Kidney capillary endothelial cell (primary cell): ENCODE results near the gene RFX1.

Experiments
- DNase-seq: peaks from one replicate; pipeline ENCODE4 v3.0.0-alpha.2; 2018; ENCODE audit warnings: low spot score

RFX1 gene

DNA sequence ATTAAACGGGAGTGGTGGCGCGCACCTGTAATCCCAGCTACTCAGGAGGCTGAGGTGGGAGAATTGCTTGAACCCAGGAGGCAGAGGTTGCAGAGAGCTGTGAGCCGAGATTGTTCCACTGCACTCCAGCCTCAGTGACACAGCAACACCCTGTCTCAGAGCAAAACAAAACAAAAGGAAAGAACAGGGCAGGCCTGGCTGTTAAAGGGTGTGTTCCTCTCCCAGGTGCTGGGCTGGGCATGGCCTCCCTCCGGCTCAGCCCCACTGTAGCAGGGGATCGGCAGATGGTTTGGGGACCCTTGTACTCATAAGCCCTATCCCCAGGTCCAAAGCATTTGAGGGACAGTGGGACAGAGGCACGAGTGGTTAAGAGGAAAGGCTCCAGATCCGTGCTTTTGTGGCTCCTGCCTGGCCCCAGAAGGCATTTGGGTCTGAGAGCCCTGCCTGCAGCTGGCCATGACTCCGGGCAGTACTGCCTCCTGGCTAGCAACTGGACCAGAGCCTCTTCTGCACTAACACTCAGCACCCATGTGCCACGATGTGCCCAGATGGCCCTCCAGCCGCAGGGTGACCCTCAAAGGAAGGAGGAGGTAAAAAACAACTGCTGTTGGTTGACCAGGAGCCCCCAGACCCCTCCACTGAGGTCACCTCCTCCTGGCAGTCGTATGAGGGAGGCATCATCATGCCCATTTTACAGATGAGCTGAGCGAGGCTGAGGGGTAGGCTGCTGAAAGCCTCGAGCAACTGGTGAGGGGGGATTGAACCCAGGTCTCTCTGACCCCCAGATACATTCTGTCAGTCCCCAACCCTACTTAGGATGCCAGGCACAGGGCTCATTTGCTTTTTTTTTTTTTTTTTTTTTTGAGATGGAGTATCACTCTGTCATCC lies 10.0 kb downstream of the RFX1 start:
- no peak for DNase-seq

GRCh38 chr19:13995017-13995728 lies 10.9 kb downstream of the RFX1 start:
- no peak for DNase-seq

- no peak for DNase-seq
Measured at GRCh38 chr19:13993590-13994300, 12.4 kb downstream of the RFX1 start.

- DNase-seq: no peak
Measured at GRCh38 chr19:13992025-13992424, 14.1 kb downstream of the RFX1 start.

DNA sequence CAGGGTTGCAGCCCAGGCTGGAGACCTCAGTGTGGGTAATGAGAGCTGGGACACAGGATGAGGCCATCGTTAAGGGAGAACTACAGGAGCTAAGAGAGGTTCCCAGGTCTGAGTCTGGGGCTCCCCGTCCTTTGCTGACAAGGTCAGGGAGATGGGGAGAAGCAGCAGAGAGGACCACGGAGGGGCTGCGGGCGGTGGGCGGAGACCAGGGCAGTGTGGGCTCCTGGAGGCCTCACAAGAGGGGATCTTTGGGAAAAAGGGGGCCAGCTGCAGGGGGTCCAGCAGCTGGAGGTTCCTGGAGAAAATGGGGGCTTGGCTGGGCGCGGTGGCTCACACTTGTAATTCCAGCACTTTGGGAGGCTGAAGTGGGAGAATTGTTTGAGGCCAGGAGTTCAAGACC lies 16.0 kb downstream of the RFX1 start:
- DNase-seq: no peak

DNA sequence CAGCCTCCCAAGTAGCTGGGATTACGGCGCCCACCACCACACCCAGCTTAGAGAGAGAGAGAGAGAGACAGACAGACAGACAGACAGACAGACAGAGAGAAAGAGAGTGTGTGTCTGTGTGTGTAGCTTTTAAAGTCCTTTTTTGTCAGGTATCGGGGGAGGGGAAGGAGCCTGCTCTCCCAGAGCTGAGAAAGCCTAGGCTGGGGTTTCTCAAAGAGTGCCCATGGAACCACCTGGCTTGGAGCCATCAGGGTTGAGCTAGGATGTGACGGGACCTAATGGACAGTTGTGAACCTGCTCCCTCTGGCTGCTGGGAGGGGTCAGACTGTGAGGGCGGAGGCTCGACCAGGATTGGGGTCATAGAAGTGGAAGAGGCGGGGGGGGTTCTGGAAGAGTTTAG lies 16.6 kb downstream of the RFX1 start:
- DNase-seq: no peak

GRCh38 chr19:13987101-13987890 lies 18.8 kb downstream of the RFX1 start:
- no peak for DNase-seq

DNA sequence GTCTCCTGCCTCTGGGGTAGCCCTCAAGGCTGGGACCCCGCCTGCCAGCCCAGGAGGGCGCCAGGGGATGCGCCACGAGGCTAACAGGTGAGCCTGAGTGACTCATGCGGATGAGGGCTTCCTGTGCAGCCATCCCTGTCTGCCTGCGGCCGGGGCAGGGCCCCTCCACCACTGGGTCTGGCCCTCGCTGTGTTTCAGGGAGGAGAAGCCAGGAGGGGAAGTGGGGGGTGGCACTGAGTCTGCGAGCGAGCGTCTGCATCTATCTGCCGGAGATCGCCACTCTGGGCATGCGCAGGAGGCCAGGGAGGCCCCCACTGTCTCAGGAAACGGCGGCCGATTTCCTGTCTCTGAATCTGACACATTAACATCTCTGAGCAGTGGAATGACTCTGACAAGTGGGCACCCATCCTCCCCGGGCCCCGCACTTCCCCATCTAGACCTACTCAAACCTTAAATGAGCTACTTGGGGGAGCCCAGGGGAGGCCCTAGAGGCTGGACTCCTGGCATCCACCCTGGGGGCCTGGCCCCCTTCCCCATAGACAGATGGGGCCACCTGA lies 19.7 kb downstream of the RFX1 start:
- DNase-seq: peak; percentile 98

GRCh38 chr19:13985771-13986347 lies 20.3 kb downstream of the RFX1 start:
- no peak for DNase-seq

GRCh38 chr19:13984875-13985741 lies 21.0 kb downstream of the RFX1 start:
- no peak for DNase-seq

DNA sequence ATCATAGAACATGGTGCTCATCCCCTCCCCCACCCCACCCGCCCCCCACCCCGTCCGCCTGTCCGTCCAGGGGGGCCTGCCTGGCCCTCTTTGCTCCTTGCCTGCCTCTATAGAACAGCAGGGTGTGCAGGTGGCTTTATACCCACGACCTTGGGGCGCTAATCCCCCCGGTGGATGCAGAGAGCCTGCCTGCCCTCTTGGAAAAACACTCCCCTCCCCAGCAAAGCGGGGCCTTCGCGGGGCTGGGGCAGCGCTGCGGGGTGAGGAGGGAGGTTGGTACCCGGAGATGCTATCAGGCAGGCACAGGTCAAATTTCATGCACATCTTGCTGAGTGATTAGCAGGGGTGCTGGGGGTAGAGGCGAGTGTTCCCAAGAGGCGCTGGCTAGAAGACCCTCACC lies 21.9 kb downstream of the RFX1 start:
- no peak for DNase-seq

DNA sequence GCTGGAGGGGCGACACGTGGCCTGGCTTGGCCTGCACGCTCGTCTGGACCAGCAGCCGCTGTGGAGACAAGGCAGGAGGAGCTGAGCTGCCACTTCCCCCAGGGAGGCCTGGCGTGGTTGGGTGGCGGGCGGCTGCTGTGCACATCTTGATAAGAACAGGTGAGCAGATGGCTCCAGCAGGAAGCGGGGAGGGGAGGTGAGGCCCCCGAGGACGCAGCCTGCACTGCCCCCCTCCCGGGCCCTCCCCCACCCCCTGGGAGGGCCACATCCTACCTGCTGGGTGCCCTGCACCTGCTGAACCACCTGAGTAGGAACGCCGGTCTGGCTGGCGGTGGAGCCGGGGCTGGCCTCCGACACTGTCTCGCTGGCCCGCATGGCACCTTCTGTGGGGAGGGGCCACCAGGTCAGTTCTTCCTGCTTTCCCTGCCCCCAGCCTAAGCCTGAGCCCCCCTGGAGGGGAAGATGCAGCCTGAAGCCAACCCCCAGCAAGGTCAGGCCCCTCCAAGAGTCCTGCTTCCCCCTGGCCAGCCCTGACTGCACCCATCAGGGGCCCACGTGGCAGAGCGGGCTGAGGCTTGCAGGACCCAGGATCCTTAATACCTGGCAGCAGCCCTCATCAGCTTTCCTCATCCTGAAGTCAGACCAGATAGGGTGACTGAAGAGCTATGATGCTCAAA lies 22.8 kb downstream of the RFX1 start:
- no peak for DNase-seq

GRCh38 chr19:13982773-13983172 lies 23.3 kb downstream of the RFX1 start:
- DNase-seq: no peak

DNA sequence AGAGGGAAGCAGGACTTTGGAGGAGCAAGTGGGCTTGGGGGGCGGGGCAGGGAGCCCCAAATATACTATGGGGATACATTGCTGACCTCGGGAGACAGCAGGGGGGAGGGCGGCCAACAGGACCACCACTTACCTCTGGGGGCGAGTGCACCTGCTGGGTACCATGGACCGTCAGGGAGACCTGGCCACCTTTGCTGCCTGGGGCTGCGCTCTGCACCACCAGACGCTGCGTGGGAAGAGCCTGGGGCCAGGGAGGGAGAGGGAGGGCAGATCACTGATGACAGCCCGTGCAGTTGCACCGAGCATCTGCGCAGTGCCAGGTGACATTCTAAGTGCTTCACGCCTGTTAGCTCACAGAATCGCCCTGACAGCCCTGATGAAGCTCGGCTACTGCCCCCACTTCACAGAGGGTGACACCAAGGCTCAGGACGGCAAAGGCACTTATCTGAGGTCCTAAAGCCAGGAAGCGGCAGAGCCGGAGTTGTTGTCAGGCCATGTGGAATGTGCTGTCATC lies 24.1 kb downstream of the RFX1 start:
- DNase-seq: no peak

DNA sequence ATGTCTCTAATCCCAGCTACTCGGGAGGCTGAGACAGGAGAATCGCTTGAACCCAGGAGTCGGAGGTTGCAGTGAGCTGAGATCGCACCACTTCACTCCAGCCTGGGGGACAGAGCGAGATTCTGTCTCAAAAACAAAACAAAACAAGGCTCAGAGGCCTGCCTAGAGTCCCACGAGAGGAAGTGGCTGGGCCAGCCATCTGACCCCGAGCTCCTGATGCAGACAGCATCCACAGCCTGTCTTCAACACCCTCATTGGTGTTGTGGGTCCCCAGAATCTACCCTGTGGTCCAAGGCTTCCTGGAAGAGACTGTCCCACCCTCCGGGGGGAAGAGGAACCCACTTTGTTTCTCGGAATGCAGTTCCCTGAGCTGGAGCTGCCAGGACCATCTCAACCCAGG lies 24.7 kb downstream of the RFX1 start:
- no peak for DNase-seq

DNA sequence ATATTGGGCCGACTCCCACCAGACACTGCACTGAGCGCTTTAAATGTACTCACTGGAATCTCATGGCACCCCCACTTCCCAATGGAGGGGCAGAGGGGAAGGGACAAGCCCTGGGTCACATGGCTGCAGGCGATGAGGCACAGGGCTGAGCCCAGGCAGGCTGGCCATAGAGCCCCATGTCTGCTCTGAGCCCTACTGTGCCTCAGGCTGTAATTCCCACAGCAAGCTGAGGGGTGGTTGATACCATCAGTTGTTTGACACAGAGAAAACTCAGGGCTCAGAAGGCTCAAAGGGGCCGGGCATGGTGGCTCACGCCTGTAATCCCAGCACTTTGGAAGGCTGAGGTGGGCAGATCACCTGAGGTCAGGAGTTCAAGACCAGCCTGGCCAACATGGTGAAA lies 25.1 kb downstream of the RFX1 start:
- DNase-seq: no peak

DNA sequence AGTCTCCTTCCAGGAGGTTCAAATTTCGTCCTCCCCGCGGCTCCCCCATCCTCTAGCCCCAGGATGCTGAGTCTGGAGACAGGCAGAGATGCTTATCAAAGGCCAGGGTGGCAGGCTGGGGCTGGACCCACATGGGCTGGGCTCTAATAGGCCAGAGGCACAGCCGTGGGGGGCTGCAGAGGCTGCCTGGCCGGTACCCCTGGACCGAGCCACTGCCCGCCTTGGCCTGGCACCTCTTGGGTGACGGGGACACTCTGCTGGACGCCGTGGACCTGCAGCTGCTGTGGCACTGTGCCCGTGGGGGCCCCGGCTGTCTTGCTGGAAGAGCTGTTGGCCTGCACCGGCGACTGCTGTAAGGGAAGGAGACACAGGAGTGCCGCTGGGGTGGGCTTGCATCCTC lies 25.8 kb downstream of the RFX1 start:
- no peak for DNase-seq

- no peak for DNase-seq
Measured at GRCh38 chr19:13979686-13980085, 26.4 kb downstream of the RFX1 start.

GRCh38 chr19:13979244-13979615 lies 26.9 kb downstream of the RFX1 start:
- DNase-seq: no peak
